NB4 (cell line): Measurements from ENCODE around the gene SPATS2.
"Not testable (repeated sequence)": the region's sequence is repeated elsewhere in the genome, so short reads cannot be mapped to it uniquely, and the experiment has no call there.

Experiments used
- DNase-seq: peaks from one replicate; pipeline ENCODE4 v3.0.0; 2010; ENCODE audit warnings: low read depth
- H3K4me3 ChIP-seq: one replicate; pipeline ENCODE4 v1.5.1; 2011; ENCODE audit warnings: mild to moderate bottlenecking, low read depth, low read length, moderate library complexity
- MYC ChIP-seq: IDR thresholded peaks from 2 replicates; pipeline ENCODE4 v1.6.1; 2011; ENCODE audit warnings: low read depth, low read length
- POLR2A ChIP-seq: IDR thresholded peaks from 2 replicates; pipeline ENCODE4 v1.6.1; 2011; ENCODE audit warnings: mild to moderate bottlenecking; ENCODE audit not compliant: insufficient read length; ENCODE audit errors: extremely low read depth
- TF ChIP-seq, protein P1 (sequence below): IDR thresholded peaks from 2 replicates; pipeline ENCODE4 v1.6.1; 2011; ENCODE audit warnings: low read depth, low read length
- TF ChIP-seq, protein P2 (sequence below): IDR thresholded peaks from one replicate; pipeline ENCODE4 v1.5.1; 2012; ENCODE audit warnings: low read depth, low read length

Gene SPATS2

GRCh38 chr12:49370539-49370938 lies 3.3 kb downstream of the SPATS2 start:
- no peak for DNase-seq
- no peak for TF ChIP-seq POLR2A
- TF ChIP-seq, protein P1, sequence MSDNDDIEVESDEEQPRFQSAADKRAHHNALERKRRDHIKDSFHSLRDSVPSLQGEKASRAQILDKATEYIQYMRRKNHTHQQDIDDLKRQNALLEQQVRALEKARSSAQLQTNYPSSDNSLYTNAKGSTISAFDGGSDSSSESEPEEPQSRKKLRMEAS: no peak
- TF ChIP-seq MYC: no peak
- TF ChIP-seq, protein P2, sequence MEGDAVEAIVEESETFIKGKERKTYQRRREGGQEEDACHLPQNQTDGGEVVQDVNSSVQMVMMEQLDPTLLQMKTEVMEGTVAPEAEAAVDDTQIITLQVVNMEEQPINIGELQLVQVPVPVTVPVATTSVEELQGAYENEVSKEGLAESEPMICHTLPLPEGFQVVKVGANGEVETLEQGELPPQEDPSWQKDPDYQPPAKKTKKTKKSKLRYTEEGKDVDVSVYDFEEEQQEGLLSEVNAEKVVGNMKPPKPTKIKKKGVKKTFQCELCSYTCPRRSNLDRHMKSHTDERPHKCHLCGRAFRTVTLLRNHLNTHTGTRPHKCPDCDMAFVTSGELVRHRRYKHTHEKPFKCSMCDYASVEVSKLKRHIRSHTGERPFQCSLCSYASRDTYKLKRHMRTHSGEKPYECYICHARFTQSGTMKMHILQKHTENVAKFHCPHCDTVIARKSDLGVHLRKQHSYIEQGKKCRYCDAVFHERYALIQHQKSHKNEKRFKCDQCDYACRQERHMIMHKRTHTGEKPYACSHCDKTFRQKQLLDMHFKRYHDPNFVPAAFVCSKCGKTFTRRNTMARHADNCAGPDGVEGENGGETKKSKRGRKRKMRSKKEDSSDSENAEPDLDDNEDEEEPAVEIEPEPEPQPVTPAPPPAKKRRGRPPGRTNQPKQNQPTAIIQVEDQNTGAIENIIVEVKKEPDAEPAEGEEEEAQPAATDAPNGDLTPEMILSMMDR: no peak
- no peak overlapping the region for H3K4me3 ChIP-seq

DNA sequence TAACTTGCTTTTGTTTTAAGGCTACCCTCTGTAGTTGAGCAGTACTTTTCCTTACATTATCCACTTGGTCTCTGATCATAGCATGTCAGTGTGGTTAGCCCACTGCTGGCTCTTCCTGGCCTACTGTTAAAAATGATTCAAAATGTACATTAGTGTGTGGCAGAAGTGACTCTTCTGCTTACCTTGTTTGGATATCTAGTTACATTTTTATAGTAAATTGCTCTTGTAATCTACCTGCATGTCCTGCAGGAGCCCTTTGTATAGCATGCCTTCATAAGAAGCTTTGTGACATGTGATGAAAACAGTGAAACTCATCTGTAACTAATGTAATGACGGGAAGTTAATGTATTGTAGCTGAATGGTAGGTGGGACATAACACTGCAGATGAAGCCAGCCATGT lies 8.1 kb downstream of the SPATS2 start:
- TF ChIP-seq, protein P1: no peak
- TF ChIP-seq MYC: no peak
- TF ChIP-seq, protein P2: no peak
- no peak for DNase-seq
- no peak overlapping the region for H3K4me3 ChIP-seq

- no peak overlapping the region for H3K4me3 ChIP-seq
- no peak for DNase-seq
- no peak for TF ChIP-seq POLR2A
- TF ChIP-seq, protein P2: no peak
- TF ChIP-seq MYC: no peak
- TF ChIP-seq, protein P1: no peak
These were observed 10.1 kb downstream of the SPATS2 start for GRCh38 chr12:49377386-49377785.

DNA sequence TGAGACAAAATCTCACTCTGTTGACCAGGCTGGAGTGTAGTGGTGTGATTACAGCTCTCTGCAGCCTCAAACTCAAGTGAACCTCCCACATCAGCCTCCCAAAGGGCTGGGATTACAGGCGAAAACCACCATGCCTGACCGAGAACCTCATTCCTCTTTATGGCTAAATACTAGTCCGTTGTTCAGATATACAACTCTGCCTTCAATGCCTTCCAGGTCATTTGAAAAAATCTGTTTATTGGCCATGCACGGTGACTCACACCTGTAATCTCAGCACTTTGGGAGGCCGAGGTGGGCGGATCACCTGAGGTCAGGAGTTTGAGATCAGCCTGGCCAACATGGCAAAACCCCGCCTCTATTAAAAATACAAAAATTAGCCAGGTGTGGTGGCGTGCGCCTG lies 12.9 kb downstream of the SPATS2 start:
- not testable (repeated sequence) for DNase-seq, H3K4me3 ChIP-seq

GRCh38 chr12:49388682-49389386 lies 21.6 kb downstream of the SPATS2 start:
- H3K4me3 ChIP-seq: no peak overlapping the region
- DNase-seq: peak; percentile 69
- no peak for TF ChIP-seq MYC
- TF ChIP-seq, protein P2: peak; percentile 11

- no peak overlapping the region for H3K4me3 ChIP-seq
- no peak for DNase-seq
- TF ChIP-seq POLR2A (no peak), MYC (no peak)
- TF ChIP-seq, protein P2: no peak
- TF ChIP-seq, protein P1: no peak
These were observed 22.1 kb downstream of the SPATS2 start for GRCh38 chr12:49389387-49389703.
